Kasumi-1 (cell line): Measurements from ENCODE around the gene HELQ.

Source experiments
- DNase-seq, 2 experiments: peaks; one replicate each; lab custom pipeline; 2025; lab: John Stamatoyannopoulos, UW

Gene HELQ

GRCh38 chr4:83369831-83370639 lies 85.6 kb downstream of the HELQ start:
- peak; percentile 29 to 35 for DNase-seq

- no peak for DNase-seq
Observed at GRCh38 chr4:83364312-83364711, 91.3 kb downstream of the HELQ start.

- DNase-seq = peak; percentile 64 to 70
Observed at GRCh38 chr4:83362492-83363329, 92.9 kb downstream of the HELQ start.

- DNase-seq = no peak
Observed at GRCh38 chr4:83361416-83362103, 94.1 kb downstream of the HELQ start.

- DNase-seq = no peak
Observed at GRCh38 chr4:83360018-83360417, 95.6 kb downstream of the HELQ start.

GRCh38 chr4:83358410-83358809 lies 97.2 kb downstream of the HELQ start:
- no peak for DNase-seq
